Thoracic aorta (tissue), 2 donors: Measurements from ENCODE around the gene RUNX2. TPM values are rescaled to one million over a fixed set of nuclear protein-coding genes. Genes with fewer than 3 reads are reported as not detected.
"Not testable (repeated sequence)": the region's sequence is repeated elsewhere in the genome, so short reads cannot be mapped to it uniquely, and the experiment has no call there.

ENCODE experiments used
- ATAC-seq: fragments of 150-250 bp; one replicate; pipeline ENCODE4 v1.8.0; 2017; ENCODE audit warnings: low read depth; ENCODE audit not compliant: insufficient number of reproducible peaks, low FRiP score
- DNase-seq: peaks from one replicate; pipeline ENCODE4 v3.0.0-alpha.2; 2020; ENCODE audit warnings: low spot score
- H3K27ac ChIP-seq, 2 donors: fragments of 200-600 bp; sonication (generic); 1 replicate in 1 of 2; 2 replicates in 1 of 2; pipeline ENCODE4 v1.5.1; 2016; ENCODE audit warnings: mild to moderate bottlenecking in 2 of 2, moderate library complexity in 2 of 2
- H3K27me3 ChIP-seq: fragments of 200-600 bp; sonication (generic); replicated peaks from 2 replicates; pipeline ENCODE4 v1.6.0; 2016; ENCODE audit warnings: mild to moderate bottlenecking; ENCODE audit not compliant: insufficient read depth
- H3K36me3 ChIP-seq: fragments of 200-600 bp; sonication (generic); one replicate; pipeline ENCODE4 v1.5.1; 2016
- H3K4me1 ChIP-seq, 2 donors: fragments of 200-600 bp; sonication (generic); 1 replicate in 1 of 2; 2 replicates in 1 of 2; pipeline versions ENCODE4 v1.5.1 to v1.6.0; 2016; ENCODE audit warnings: low read depth in 2 of 2, mild to moderate bottlenecking in 1 of 2; ENCODE audit not compliant: control insufficient read depth in 1 of 2
- H3K4me3 ChIP-seq: fragments of 200-600 bp; sonication (generic); 2 replicates; pipeline ENCODE4 v1.5.1; 2016; ENCODE audit warnings: mild to moderate bottlenecking
- H3K9me3 ChIP-seq: fragments of 200-600 bp; sonication (generic); 2 replicates; pipeline ENCODE4 v1.5.1; 2016
- CTCF ChIP-seq: fragments of 200-600 bp; sonication (generic); IDR thresholded peaks from one replicate; pipeline ENCODE4 v1.5.1; 2019; ENCODE audit warnings: antibody characterized with exemption
- total RNA-seq, 2 donors: library from RNA; depleted of rRNA; stranded (reverse); fragments of >200 nt; gene quantifications; one replicate each; pipeline versions ENCODE4 v1.1.0 to v1.2.3, GENCODE V29; 2016

Gene RUNX2
- total RNA-seq, 2 donors from 2014 or later, result 3.2 to 7.9 TPM

DNA sequence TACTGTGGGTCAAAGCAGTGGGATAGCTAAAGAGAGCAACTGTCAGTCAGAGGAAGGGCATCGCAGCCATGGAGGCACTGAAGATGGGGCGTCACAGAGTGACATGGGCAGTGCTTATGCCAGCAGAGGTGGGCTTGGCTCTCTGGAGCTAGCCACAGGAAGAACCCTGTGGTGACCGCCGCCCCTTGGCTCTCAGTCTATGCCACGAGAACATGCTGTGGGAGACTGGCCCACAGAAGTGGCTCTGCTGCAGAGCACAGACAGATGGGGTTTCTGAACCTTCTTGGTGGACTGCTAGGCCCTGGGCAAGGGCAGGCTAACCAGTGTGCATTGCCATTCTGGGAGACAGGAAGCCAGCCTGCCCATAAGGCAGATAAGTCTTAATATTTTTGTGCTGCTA lies 339.6 kb downstream of the RUNX2 start:
- no peak for ATAC-seq
- H3K36me3 ChIP-seq, result no peaks in the 10 kb centered on the region
- H3K9me3 ChIP-seq, result no peaks in the 10 kb centered on the region
- no peaks in the 10 kb centered on the region for H3K27me3 ChIP-seq
- no peak overlapping the region for H3K27ac ChIP-seq
- no peak for DNase-seq
- no peak for TF ChIP-seq CTCF
- H3K4me3 ChIP-seq, result no peak overlapping the region
- H3K4me1 ChIP-seq, result peaks cover 0 to 12% of the 10 kb centered on the region in 2 donors

GRCh38 chr6:45668705-45669104 lies 340.6 kb downstream of the RUNX2 start:
- ATAC-seq (no peak), DNase-seq (no peak)
- Histone ChIP-seq H3K36me3 (no peaks in the 10 kb centered on the region), H3K27me3 (no peaks in the 10 kb centered on the region), H3K9me3 (no peaks in the 10 kb centered on the region), H3K27ac (no peak overlapping the region), H3K4me3 (no peak overlapping the region), H3K4me1 (peaks cover 0 to 5% of the 10 kb centered on the region in 2 donors)
- TF ChIP-seq CTCF, result no peak

DNA sequence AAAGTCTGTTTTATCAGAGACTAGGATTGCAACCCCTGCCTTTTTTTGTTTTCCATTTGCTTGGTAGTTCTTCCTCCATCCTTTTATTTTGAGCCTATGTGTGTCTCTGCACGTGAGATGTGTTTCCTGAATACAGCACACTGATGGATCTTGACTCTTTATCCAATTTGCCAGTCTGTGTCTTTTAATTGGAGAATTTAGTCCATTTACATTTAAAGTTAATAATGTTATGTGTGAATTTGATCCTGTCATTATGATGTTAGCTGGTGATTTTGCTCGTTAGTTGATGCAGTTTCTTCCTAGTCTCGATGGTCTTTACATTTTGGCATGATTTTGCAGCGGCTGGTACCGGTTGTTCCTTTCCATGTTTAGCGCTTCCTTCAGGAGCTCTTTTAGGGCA lies 345.0 kb downstream of the RUNX2 start:
- H3K36me3 ChIP-seq, H3K27me3 ChIP-seq, H3K4me1 ChIP-seq, H3K9me3 ChIP-seq, H3K27ac ChIP-seq, H3K4me3 ChIP-seq, ATAC-seq, DNase-seq: not testable (repeated sequence)

GRCh38 chr6:45675166-45675565 lies 347.0 kb downstream of the RUNX2 start:
- not testable (repeated sequence) for H3K4me3 ChIP-seq

GRCh38 chr6:45675634-45676033 lies 347.5 kb downstream of the RUNX2 start:
- no peak for ATAC-seq
- no peak for TF ChIP-seq CTCF

More at GRCh38 chr6:45675166-45675565, 347.0 kb downstream of the RUNX2 start:
- H3K36me3 ChIP-seq, H3K27ac ChIP-seq, H3K4me1 ChIP-seq, H3K9me3 ChIP-seq, H3K27me3 ChIP-seq, DNase-seq, ATAC-seq: not testable (repeated sequence)

GRCh38 chr6:45676380-45676779 lies 348.2 kb downstream of the RUNX2 start:
- ATAC-seq, result no peak
- DNase-seq, result no peak
- H3K9me3 ChIP-seq, result peaks cover 4% of the 10 kb centered on the region
- no peak for TF ChIP-seq CTCF
- no peak overlapping the region for H3K27ac ChIP-seq
- H3K4me3 ChIP-seq, result no peak overlapping the region
- H3K4me1 ChIP-seq, result no peaks in the 10 kb centered on the region
- H3K36me3 ChIP-seq, result no peaks in the 10 kb centered on the region
- H3K27me3 ChIP-seq, result no peaks in the 10 kb centered on the region

More at GRCh38 chr6:45675634-45676033, 347.5 kb downstream of the RUNX2 start:
- DNase-seq, result no peak
- H3K4me3 ChIP-seq, result no peak overlapping the region
- H3K9me3 ChIP-seq, result peaks cover 4% of the 10 kb centered on the region
- no peaks in the 10 kb centered on the region for H3K27me3 ChIP-seq
- H3K36me3 ChIP-seq, result no peaks in the 10 kb centered on the region
- H3K4me1 ChIP-seq, result no peaks in the 10 kb centered on the region
- no peak overlapping the region for H3K27ac ChIP-seq
